Muscle of leg (tissue), 11 donors: Measurements from ENCODE around the gene SERPIND1. TPM values are rescaled to one million over a fixed set of nuclear protein-coding genes. Genes with fewer than 3 reads are reported as not detected.

Experiments used
- DNase-seq: peaks from one replicate; pipeline ENCODE4 v3.0.0; 2013
- H3K27ac ChIP-seq: one replicate; pipeline ENCODE4 v1.5.1; 2013; ENCODE audit warnings: mild to moderate bottlenecking, low read length, control low read depth
- H3K27me3 ChIP-seq: one replicate; pipeline ENCODE4 v1.6.1; 2013; ENCODE audit warnings: low read length; ENCODE audit not compliant: control insufficient read depth, insufficient read depth
- H3K36me3 ChIP-seq: one replicate; pipeline ENCODE4 v1.6.1; 2013; ENCODE audit warnings: low read length; ENCODE audit not compliant: control insufficient read depth, insufficient read depth
- H3K4me1 ChIP-seq: one replicate; pipeline ENCODE4 v1.6.1; 2013; ENCODE audit warnings: low read length; ENCODE audit not compliant: control insufficient read depth, insufficient read depth
- H3K4me3 ChIP-seq: one replicate; pipeline ENCODE4 v1.5.1; 2013; ENCODE audit warnings: low read length, control low read depth
- H3K9me3 ChIP-seq: replicated peaks from 2 replicates; pipeline ENCODE4 v1.6.1; 2013; ENCODE audit warnings: low read depth, low read length; ENCODE audit not compliant: control insufficient read depth
- WGBS: methylation state at CpG from one replicate; pipeline ENCODE4 v1.1.5; 2013; ENCODE audit warnings: missing lambda C conversion rate; ENCODE audit not compliant: insufficient coverage; 5-methylcytosine and 5-hydroxymethylcytosine counted together
- polyA plus RNA-seq, 8 donors: library from polyadenylated mRNA; unstranded; fragments of 120-200 nt; gene quantifications; one replicate each; pipeline versions ENCODE4 v1.2.1 to v1.2.3, GENCODE V29; 2013; ENCODE audit warnings: inconsistent platforms in 1 of 8, low replicate concordance in 1 of 8; ENCODE audit not compliant: insufficient read length in 8 of 8, insufficient read depth in 1 of 8
- total RNA-seq: library from RNA; stranded (reverse); fragments of 120-200 nt; gene quantifications from one replicate; pipeline ENCODE4 v1.2.4, GENCODE V29; 2013

The SERPIND1 gene
- total and polyA plus RNA-seq, 9 donors, result 0.05 to 1.5 (median 0.11) TPM; not detected in 3

GRCh38 chr22:20804650-20805049, 30.7 kb downstream of the SERPIND1 start:
- peaks cover 71% of the 10 kb centered on the region for H3K36me3 ChIP-seq
- H3K4me3 ChIP-seq, result no peak overlapping the region
- no peak for DNase-seq
- H3K27ac ChIP-seq, result no peak overlapping the region
- H3K4me1 ChIP-seq, result no peaks in the 10 kb centered on the region
- no peaks in the 10 kb centered on the region for H3K9me3 ChIP-seq
- no peaks in the 10 kb centered on the region for H3K27me3 ChIP-seq
- WGBS, result 88% methylated on average over 4 of the region's 6 CpGs

GRCh38 chr22:20805972-20806471, 32.1 kb downstream of the SERPIND1 start:
- no peaks in the 10 kb centered on the region for H3K27me3 ChIP-seq
- no peak for DNase-seq
- no peaks in the 10 kb centered on the region for H3K9me3 ChIP-seq
- no peak overlapping the region for H3K4me3 ChIP-seq
- no peaks in the 10 kb centered on the region for H3K4me1 ChIP-seq
- no CpG with 5 or more reads among the region's 3 CpGs for WGBS
- H3K27ac ChIP-seq, result no peak overlapping the region
- peaks cover 72% of the 10 kb centered on the region for H3K36me3 ChIP-seq

- Histone ChIP-seq H3K4me3 (no peak overlapping the region), H3K36me3 (peaks cover 68% of the 10 kb centered on the region)
- 100% methylated on average over 1 of the region's 4 CpGs for WGBS
Measured at GRCh38 chr22:20807315-20807752, 33.4 kb downstream of the SERPIND1 start.

GRCh38 chr22:20808844-20809243, 34.9 kb downstream of the SERPIND1 start:
- Histone ChIP-seq H3K4me3 (no peak overlapping the region), H3K36me3 (peaks cover 62% of the 10 kb centered on the region), H3K4me1 (no peaks in the 10 kb centered on the region), H3K27ac (no peak overlapping the region), H3K9me3 (no peaks in the 10 kb centered on the region), H3K27me3 (no peaks in the 10 kb centered on the region)
- WGBS, result 100% methylated on average over 1 of the region's 4 CpGs
- DNase-seq, result no peak

More at GRCh38 chr22:20807315-20807752, 33.4 kb downstream of the SERPIND1 start:
- no peak for DNase-seq
- H3K4me1 ChIP-seq, result no peaks in the 10 kb centered on the region
- no peaks in the 10 kb centered on the region for H3K9me3 ChIP-seq
- no peaks in the 10 kb centered on the region for H3K27me3 ChIP-seq
- H3K27ac ChIP-seq, result no peak overlapping the region

- no peaks in the 10 kb centered on the region for H3K9me3 ChIP-seq
- H3K4me3 ChIP-seq, result no peak overlapping the region
- no peak overlapping the region for H3K27ac ChIP-seq
- H3K4me1 ChIP-seq, result no peaks in the 10 kb centered on the region
- H3K36me3 ChIP-seq, result peaks cover 60% of the 10 kb centered on the region
- DNase-seq, result no peak
- 92% methylated on average over 2 of the region's 6 CpGs for WGBS
- H3K27me3 ChIP-seq, result no peaks in the 10 kb centered on the region
Measured at GRCh38 chr22:20809538-20810185, 35.7 kb downstream of the SERPIND1 start.

GRCh38 chr22:20810645-20811044, 36.7 kb downstream of the SERPIND1 start:
- DNase-seq, result no peak

GRCh38 chr22:20811171-20811570, 37.3 kb downstream of the SERPIND1 start:
- Histone ChIP-seq H3K4me1 (no peaks in the 10 kb centered on the region), H3K4me3 (no peak overlapping the region), H3K36me3 (peaks cover 50% of the 10 kb centered on the region), H3K27ac (no peak overlapping the region), H3K27me3 (no peaks in the 10 kb centered on the region), H3K9me3 (no peaks in the 10 kb centered on the region)
- WGBS, result no CpG with 5 or more reads among the region's 1 CpG
- DNase-seq, result no peak

More at GRCh38 chr22:20810645-20811044, 36.7 kb downstream of the SERPIND1 start:
- Histone ChIP-seq H3K4me3 (no peak overlapping the region), H3K36me3 (peaks cover 52% of the 10 kb centered on the region), H3K9me3 (no peaks in the 10 kb centered on the region), H3K27me3 (no peaks in the 10 kb centered on the region), H3K27ac (no peak overlapping the region), H3K4me1 (no peaks in the 10 kb centered on the region)
- 93% methylated on average over 6 of the region's 9 CpGs for WGBS

- no CpG with 5 or more reads among the region's 5 CpGs for WGBS
- Histone ChIP-seq H3K4me1 (no peaks in the 10 kb centered on the region), H3K36me3 (peaks cover 47% of the 10 kb centered on the region), H3K9me3 (no peaks in the 10 kb centered on the region), H3K27me3 (no peaks in the 10 kb centered on the region), H3K27ac (no peak overlapping the region), H3K4me3 (no peak overlapping the region)
- DNase-seq, result no peak
Measured at GRCh38 chr22:20811971-20812660, 38.2 kb downstream of the SERPIND1 start.

GRCh38 chr22:20813056-20813455, 39.1 kb downstream of the SERPIND1 start:
- Histone ChIP-seq H3K36me3 (peaks cover 48% of the 10 kb centered on the region), H3K4me1 (no peaks in the 10 kb centered on the region), H3K4me3 (no peak overlapping the region), H3K27me3 (no peaks in the 10 kb centered on the region), H3K27ac (no peak overlapping the region), H3K9me3 (no peaks in the 10 kb centered on the region)
- WGBS, result 90% methylated on average over 2 of the region's 4 CpGs
- DNase-seq, result no peak

- Histone ChIP-seq H3K4me3 (no peak overlapping the region), H3K36me3 (peaks cover 51% of the 10 kb centered on the region), H3K4me1 (no peaks in the 10 kb centered on the region), H3K27ac (no peak overlapping the region), H3K9me3 (no peaks in the 10 kb centered on the region), H3K27me3 (no peaks in the 10 kb centered on the region)
- DNase-seq, result no peak
- 81% methylated on average over 2 of the region's 5 CpGs for WGBS
Measured at GRCh38 chr22:20814221-20814808, 40.4 kb downstream of the SERPIND1 start.
